A673 (cell line): ENCODE measurements around the gene TMEM259.

Experiments
- CTCF ChIP-seq: fragments of 300-800, 200-600 bp; sonication (generic); conservative IDR thresholded peaks from 2 replicates; pipeline ENCODE4 v1.5.1; 2017; ENCODE audit warnings: low read depth, mild to moderate bottlenecking, antibody characterized with exemption, low read length, moderate library complexity, mixed read lengths
- EZH2 ChIP-seq: fragments of 200-600 bp; sonication (generic); IDR thresholded peaks from 2 replicates; pipeline ENCODE4 v1.6.1; 2017; ENCODE audit warnings: borderline replicate concordance, low read depth, mild to moderate bottlenecking, mixed read lengths, antibody characterized with exemption, low read length; ENCODE audit not compliant: poor library complexity, severe bottlenecking

- TF ChIP-seq CTCF, result no peak
- no peak for TF ChIP-seq EZH2
Measured at GRCh38 chr19:1002600-1002999, 18.3 kb downstream of the TMEM259 start.
